Upper lobe of right lung (tissue), 1 donor: ENCODE data around the gene WDR70. TPM values are rescaled to one million over a fixed set of nuclear protein-coding genes. Genes with fewer than 3 reads are reported as not detected.
A peak's percentile ranks its signal among the peaks of the same experiment; 100 is the strongest.

Experiments
- ATAC-seq: fragments of 200-7000 bp; cut with Tn5 transposase; one replicate; pipeline ENCODE4 v1.9.1; 2020; ENCODE audit warnings: mild to moderate bottlenecking, moderate library complexity
- DNase-seq: peaks from one replicate; pipeline ENCODE4 v3.0.0-alpha.2; 2020
- H3K27ac ChIP-seq: fragments of 200-600 bp; one replicate; pipeline ENCODE4 v1.8.0; 2022
- H3K27me3 ChIP-seq: fragments of 200-600 bp; one replicate; pipeline ENCODE4 v1.8.0; 2022; ENCODE audit warnings: mild to moderate bottlenecking
- H3K36me3 ChIP-seq: fragments of 200-600 bp; one replicate; pipeline ENCODE4 v1.8.0; 2022
- H3K4me1 ChIP-seq: fragments of 200-600 bp; one replicate; pipeline ENCODE4 v1.8.0; 2022
- H3K4me3 ChIP-seq: fragments of 200-600 bp; one replicate; pipeline ENCODE4 v1.8.0; 2022; ENCODE audit warnings: mild to moderate bottlenecking
- H3K9me3 ChIP-seq: fragments of 200-600 bp; one replicate; pipeline ENCODE4 v1.8.0; 2022
- CTCF ChIP-seq: fragments of 200-600 bp; IDR thresholded peaks from one replicate; pipeline ENCODE4 v1.8.0; 2022; ENCODE audit warnings: antibody characterized with exemption
- intact Hi-C: fragments of 100-400 bp; cut with DNase I; formaldehyde crosslinking; loops from one replicate; pipeline ENCODE4 v1.11.0; 2022
- total RNA-seq: library from RNA; stranded (reverse); fragmentation: NEBNext Ultra II Directional; extraction: Animal tissue kit (Norgen Biotek cat#: 25700); gene quantifications from one replicate; pipeline ENCODE4 v1.2.1, GENCODE V29; 2021
- donor health status: DM: no; HTN: yes; CAD: no; lungs with severe emphysema.

The WDR70 gene
- total RNA-seq, 1 donor from 2014 or later: 24.7 TPM

DNA sequence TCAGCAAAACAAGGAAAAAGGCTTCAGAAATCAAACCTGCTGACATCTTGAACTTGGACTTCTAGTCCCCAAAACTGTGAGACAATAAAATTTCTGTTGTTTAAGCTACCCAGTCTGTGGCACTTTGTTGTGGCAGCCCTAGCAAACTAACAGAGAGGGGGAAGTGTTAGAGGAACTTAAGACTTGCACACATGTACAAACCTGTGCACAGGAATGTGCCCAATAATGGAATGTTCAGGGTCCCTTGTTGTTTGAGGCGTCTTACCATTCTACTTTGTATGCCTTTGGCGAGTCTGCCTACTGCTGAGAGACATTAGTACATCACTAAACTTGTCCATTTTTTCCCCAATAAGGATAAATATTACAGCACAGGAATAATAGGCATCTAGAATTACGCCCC lies 160.3 kb downstream of the WDR70 start:
- intact Hi-C loops: no loop called here
- no peaks in the 10 kb centered on the region for H3K4me1 ChIP-seq
- H3K9me3 ChIP-seq: no peaks in the 10 kb centered on the region
- DNase-seq (no peak), ATAC-seq (no peak)
- no peak overlapping the region for H3K4me3 ChIP-seq
- H3K27me3 ChIP-seq: no peaks in the 10 kb centered on the region
- no peaks in the 10 kb centered on the region for H3K36me3 ChIP-seq
- TF ChIP-seq CTCF: no peak
- H3K27ac ChIP-seq: no peak overlapping the region

- H3K4me3 ChIP-seq: no peak overlapping the region
- H3K9me3 ChIP-seq: no peaks in the 10 kb centered on the region
- intact Hi-C loops: no loop called here
- H3K36me3 ChIP-seq: no peaks in the 10 kb centered on the region
- ATAC-seq: no peak
- no peak for TF ChIP-seq CTCF
- H3K27ac ChIP-seq: no peak overlapping the region
- no peaks in the 10 kb centered on the region for H3K27me3 ChIP-seq
- no peaks in the 10 kb centered on the region for H3K4me1 ChIP-seq
- DNase-seq: no peak
These were observed 164.1 kb downstream of the WDR70 start for GRCh38 chr5:37543216-37543615.

- Histone ChIP-seq H3K36me3 (no peaks in the 10 kb centered on the region), H3K27ac (no peak overlapping the region), H3K4me3 (no peak overlapping the region), H3K27me3 (no peaks in the 10 kb centered on the region), H3K9me3 (no peaks in the 10 kb centered on the region), H3K4me1 (no peaks in the 10 kb centered on the region)
- DNase-seq: no peak
- TF ChIP-seq CTCF: no peak
- ATAC-seq: no peak
- intact Hi-C loops: no loop called here
These were observed 170.3 kb downstream of the WDR70 start for GRCh38 chr5:37549411-37549810.

GRCh38 chr5:37552161-37552560 lies 173.0 kb downstream of the WDR70 start:
- Histone ChIP-seq H3K36me3 (no peaks in the 10 kb centered on the region), H3K27ac (no peak overlapping the region), H3K27me3 (no peaks in the 10 kb centered on the region), H3K4me3 (no peak overlapping the region), H3K9me3 (no peaks in the 10 kb centered on the region), H3K4me1 (no peaks in the 10 kb centered on the region)
- intact Hi-C loops: no loop called here
- ATAC-seq: no peak
- no peak for DNase-seq
- TF ChIP-seq CTCF: no peak

DNA sequence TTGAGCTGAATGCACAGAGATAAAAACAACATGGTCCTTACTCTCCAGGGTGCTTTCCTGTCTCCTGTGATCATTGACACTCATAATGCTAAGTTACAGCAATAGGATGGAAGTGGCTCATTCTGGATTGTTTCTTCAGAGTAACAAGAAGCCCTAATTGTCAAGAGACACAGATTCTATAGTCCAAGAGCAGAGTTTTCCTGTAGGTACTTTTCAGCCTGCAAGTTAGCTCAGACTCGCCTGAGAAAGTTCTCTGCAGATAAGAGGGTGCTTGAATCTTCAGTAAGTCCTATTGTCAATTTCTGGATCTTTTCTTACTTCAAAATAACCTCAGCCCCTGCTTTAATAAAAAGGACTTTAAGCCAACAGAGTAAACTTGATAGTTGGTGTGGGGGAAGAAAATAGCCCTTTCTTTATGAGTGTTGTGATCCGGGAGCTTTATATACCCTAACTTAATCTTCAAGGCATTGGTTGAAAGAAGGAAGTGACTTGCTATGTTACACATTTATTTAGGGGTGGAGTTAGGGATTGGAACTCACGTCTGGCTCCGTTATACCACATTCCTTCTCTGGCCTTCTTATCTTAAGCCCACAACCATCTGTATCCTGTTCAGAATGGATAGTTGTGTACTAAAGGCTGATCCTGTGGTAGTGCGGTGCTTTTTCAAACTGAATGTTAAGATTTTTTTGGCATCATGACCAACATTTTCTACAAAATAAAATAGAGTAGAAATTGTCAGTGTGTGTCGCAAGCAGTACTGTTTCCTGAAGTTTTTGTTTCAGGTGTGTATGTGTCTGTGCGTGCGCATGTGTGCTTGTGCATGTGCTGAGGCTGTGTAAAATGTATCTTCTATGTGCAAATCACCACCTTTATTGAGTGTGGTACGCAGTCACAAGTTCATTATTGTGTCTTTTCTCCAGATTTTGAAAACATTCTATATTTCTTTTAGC lies 173.9 kb downstream of the WDR70 start:
- Histone ChIP-seq H3K4me3 (no peak overlapping the region), H3K4me1 (no peaks in the 10 kb centered on the region), H3K27me3 (no peaks in the 10 kb centered on the region), H3K27ac (no peak overlapping the region), H3K36me3 (no peaks in the 10 kb centered on the region), H3K9me3 (no peaks in the 10 kb centered on the region)
- TF ChIP-seq CTCF: no peak
- intact Hi-C loops: no loop called here
- DNase-seq (no peak), ATAC-seq (peak; percentile 59)
